NCI-H2081 treated with DMSO at 0.1 percent for 48 hours (cell line): Measurements from ENCODE around the gene VAC14.

Source experiments
- DNase-seq: peaks from one replicate; lab custom pipeline; 2025; lab: John Stamatoyannopoulos, UW

The VAC14 gene

DNA sequence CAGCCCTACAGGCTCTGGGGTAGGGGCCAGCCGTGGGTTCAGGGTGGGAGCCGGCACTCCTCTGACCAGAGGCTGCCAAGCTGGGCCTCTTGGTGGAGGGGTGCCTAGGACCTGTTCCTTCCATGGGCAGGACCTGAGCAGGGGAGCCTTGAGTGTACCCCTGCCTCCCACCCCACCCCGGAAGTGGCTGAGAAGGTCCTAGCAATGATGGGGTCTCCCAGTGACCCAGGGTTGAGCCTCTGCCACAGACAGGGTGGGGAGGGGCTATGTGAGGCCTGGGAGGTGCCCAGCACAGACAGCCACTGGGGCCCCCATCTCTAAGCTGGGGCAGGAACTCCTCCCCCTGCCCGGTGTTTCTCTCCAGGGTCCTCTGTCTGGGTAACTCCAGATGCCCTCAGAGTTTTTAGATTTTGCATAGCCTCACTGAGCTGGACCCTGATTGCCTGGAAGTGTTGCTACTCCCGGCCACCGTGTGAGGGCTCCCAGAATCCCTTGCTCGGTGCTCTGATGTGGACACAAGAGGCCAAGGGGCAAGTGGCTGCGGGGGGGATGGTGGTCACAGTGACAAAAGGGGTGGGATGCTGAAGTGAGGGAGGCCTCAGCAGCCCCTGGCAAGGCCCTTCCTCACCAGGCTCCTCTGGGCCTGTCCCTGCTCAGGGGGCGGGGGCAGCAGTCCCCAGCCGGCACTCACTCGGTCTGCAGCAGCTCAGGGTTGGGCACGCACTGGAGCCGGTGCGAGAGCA is 108.7 kb downstream of the VAC14 start:
- no peak for DNase-seq

GRCh38 chr16:70691223-70692129 is 109.5 kb downstream of the VAC14 start:
- no peak for DNase-seq

- DNase-seq = no peak
Observed at GRCh38 chr16:70689970-70690891, 110.7 kb downstream of the VAC14 start.

GRCh38 chr16:70689035-70689969 is 111.7 kb downstream of the VAC14 start:
- no peak for DNase-seq

- DNase-seq = no peak
Observed at GRCh38 chr16:70688246-70688742, 112.7 kb downstream of the VAC14 start.

- DNase-seq = no peak
Observed at GRCh38 chr16:70687671-70688245, 113.2 kb downstream of the VAC14 start.

GRCh38 chr16:70687102-70687511 is 113.9 kb downstream of the VAC14 start:
- no peak for DNase-seq

GRCh38 chr16:70686376-70687101 is 114.4 kb downstream of the VAC14 start:
- no peak for DNase-seq

DNA sequence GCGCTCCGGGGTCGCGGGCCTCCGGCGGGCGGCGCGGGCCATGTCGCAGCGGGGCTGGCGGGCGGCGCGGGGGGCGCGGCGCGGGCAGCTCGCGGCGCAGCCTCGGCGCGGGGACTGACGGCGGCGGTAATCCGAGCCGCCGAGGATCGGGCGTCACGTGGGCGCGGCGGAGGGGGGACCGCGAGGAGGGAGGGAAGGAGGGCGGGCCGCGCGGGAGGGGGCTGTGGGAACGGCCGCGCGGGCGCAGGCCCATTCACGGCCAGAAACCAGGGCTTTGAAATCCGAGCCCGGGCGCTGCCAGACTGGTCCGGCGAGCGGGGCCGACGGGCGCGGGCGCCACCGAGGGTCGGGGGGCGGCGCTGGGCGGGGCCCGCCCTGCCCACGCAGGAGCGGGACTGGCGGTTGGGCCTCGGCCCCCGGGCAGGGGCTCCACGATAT is 115.0 kb downstream of the VAC14 start, which contains the start of gene MTSS2:
MTSS2 (minus strand) TSS at position 116 of the 438 bp plus-strand sequence. CDS start 262 bp downstream, outside the sequence.
- DNase-seq = no peak

DNA sequence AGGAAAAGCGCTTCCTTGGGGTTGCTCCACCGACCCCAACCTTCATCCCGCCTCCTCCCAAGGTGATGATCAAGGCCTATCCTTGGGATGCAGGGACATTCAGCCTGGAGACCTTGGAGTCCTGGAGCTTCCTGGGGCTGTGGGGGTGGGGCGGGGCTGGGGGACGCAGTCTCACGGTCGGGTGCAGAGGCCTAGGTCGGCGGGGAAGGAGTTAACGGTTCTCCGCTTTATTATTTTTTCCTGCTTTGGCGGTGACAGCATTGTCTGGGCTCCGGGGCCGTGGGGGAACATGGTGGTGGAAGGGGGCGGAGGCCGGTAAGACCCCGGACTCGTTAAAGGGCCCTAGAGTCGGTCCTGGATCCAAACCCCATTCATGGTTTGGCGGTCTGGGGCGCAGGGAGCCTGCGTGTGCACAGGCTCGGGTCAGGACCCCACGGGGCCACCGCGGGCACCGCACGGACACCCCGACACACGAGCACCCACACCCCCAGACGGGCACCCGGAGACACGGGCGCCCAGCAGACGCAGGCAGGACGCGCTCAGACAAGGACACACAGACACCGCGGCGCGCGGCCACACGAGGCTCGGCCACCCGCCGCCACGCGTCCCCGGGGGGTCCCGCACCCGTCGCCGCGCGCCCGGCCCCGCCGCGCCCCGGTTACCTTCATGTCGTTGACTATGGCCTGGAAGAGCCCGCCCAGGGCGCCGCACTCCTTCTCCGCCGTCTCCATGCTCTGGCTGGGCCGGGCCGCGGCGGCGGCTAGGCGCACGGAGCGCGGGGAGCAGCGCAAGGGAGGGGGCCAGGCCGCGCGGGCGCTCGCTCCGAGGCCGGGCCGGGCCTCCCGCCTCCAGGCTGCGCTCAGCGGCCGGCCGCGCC is 115.7 kb downstream of the VAC14 start:
- DNase-seq = no peak

GRCh38 chr16:70684146-70685060 is 116.6 kb downstream of the VAC14 start:
- DNase-seq = no peak

DNA sequence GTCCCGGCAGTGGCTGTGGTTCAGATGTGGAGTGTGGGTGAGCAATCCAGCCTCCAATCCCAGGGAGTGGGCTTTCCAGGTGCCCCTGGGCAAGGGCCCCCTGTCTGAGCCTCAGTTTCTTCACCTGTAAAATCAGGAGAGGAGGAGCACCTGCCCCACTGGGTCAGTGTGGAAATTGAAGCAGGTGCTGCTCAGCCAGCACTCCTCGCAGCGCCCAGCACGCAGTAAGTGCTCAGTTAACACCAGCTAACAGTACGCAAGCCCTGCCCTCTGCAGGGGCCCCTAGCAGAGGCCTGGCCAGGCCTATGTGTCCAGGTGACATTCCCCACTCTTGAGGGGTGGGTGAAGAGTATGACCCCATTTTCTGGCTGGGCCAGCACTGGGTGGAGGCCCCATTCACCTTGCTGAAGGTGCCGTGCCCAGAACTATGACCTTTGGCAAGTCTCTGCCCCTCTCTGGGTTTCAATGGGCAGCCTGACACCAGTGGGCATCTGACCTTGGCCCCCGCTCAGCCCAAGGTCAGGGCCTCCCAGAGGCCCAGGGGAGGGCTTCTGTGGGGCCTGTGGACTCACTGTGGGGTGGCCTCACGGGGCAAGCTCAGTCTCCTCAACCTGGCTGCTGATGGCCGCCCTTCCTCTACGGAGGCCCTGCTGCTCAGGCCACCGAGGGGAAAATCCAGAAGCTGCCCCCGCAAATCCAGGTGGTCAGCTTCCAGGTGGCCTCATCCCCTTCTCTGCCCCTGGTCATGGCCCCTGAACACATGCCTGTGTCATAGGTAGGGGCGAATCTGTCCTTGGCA is 117.6 kb downstream of the VAC14 start:
- DNase-seq = no peak

DNA sequence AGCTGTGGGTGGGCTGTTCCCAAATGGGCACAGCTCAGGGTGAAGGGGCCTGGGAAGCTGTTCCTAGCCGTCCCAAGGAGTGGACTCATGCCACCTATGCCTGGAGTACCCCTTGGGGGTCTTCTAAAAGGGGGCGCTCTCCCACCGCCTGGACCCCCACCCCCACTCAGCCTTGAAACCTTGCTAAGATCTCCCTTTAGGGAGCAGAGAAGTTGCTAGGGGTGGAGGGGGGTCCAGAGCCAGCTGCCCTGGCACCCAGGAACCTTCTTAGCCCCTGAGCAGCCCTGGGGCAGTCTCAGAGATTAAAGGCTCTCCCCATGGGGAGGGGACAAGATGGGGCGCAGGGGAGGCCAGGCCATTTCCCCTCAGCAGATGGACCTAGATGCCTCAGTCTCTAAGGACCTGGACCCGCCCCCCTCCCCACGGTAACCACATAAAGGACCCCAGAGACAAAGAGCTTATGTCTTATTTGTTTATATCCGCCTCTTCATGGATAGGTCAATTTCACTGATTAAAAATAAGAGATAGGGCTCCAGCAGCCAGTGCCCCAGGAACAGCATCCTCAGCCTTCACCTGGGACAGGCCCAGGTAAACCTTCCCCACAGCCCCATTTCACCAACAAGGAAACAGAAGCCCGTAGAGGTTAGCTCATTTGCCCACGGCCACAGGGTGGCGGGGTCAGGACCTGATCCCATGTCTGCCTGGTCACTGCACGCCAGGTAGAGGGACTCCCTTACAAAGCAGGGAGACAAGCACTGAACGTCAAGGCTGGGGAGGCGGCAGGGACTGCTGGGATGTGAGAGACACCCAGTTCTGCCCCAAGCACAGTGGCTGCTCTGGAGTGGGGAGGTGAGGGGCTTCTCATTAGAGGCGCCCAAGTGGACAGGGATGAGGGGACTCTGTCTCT is 118.5 kb downstream of the VAC14 start:
- DNase-seq = no peak

DNA sequence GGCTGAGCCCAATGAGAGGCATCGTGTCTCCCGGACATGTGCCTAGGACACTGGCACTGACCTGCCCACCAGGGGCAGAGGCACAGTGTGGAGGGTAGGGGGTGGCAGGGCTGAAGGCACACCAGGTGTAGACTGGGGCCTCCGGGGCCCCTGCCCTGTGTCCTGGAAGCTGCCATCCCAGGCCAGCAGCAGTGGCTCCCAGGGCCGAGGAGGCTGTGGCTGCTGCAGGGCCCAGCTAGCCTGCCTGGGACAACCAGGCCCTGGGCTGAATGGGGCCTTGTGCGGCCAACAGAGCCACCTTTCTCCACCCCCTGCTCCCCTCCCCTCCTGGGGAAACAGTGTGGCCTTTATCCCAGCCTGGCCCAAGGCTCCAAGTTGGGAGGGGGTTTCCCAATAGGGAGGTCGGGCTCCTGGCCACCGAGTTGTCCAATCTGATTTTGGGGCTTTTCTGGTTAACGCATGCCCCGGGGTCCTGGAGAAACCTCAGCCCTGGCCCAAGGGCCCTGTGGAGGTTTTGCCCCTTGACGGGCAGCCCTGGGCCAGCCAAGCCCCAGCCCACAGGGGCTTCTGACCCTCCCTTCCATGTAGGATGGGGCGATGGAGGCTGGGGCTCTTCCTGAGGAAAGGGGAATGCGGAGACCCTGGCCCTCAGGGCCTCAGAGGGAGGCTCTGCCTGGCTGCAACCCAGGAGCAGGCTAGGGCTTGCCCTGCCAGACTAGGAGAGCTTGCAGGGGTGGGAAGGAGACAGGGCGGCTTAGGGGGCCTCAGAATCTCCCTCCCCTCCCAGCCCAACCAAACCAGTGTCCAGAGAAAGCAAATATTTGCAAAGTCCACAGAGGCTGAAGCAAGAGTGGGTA is 119.3 kb downstream of the VAC14 start:
- DNase-seq = no peak
